GM12874 (cell line): ENCODE results near the gene CHD1L.

Source experiments
- TF ChIP-seq, protein P1 (sequence below): IDR thresholded peaks from 2 replicates; pipeline ENCODE4 v1.5.1; 2011; ENCODE audit warnings: low read depth, mild to moderate bottlenecking, control low read depth, low read length, moderate library complexity; ENCODE audit not compliant: insufficient read depth

CHD1L gene

DNA sequence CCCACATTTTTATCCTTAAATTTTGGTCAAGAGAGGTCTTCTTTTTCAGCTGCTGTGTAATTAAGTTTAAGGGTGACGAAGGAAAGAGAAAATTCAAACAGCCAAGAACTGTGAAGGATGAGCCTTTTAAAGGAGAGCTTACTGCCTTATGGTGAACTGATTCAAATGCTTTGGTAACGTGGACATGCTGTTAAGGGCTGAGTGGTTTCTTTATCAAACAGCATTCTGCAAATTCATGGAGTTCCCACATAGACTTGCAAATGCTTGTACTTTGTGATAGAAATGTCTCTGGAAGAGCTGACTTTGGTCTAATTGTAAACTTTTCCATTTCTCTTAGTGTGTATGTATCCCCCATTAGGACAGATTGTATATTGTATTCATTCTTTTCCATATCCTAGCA lies 93.8 kb downstream of the CHD1L start:
- TF ChIP-seq, protein P1, sequence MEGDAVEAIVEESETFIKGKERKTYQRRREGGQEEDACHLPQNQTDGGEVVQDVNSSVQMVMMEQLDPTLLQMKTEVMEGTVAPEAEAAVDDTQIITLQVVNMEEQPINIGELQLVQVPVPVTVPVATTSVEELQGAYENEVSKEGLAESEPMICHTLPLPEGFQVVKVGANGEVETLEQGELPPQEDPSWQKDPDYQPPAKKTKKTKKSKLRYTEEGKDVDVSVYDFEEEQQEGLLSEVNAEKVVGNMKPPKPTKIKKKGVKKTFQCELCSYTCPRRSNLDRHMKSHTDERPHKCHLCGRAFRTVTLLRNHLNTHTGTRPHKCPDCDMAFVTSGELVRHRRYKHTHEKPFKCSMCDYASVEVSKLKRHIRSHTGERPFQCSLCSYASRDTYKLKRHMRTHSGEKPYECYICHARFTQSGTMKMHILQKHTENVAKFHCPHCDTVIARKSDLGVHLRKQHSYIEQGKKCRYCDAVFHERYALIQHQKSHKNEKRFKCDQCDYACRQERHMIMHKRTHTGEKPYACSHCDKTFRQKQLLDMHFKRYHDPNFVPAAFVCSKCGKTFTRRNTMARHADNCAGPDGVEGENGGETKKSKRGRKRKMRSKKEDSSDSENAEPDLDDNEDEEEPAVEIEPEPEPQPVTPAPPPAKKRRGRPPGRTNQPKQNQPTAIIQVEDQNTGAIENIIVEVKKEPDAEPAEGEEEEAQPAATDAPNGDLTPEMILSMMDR, result no peak

DNA sequence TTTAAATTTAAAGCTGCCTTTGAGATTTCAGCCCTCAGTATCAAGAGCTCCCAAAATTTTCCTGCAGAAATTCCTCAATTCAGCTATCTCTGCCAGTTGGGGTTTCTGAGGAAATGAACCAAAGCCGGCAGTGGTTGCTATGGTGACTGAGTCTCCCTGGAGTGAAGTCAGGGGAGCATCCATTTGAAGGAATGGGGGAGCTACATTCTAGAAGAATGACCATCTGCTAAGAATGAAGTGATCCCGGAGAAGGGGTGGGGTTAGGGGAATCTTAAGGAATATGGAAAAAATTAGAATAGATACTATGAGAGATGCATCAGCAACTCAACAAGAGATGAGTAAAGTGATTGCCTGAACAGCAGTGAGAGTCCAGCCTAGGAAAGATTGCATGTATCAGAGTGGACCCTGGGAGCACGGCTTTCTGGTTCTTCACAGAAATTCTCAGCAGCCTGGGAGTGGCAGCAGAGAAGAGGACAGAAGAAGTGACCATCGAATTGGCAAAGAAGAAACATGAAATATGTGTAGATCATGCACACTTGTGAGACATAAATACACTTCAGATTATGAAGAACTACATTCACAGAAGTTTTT lies 94.7 kb downstream of the CHD1L start:
- TF ChIP-seq, protein P1, result no peak

DNA sequence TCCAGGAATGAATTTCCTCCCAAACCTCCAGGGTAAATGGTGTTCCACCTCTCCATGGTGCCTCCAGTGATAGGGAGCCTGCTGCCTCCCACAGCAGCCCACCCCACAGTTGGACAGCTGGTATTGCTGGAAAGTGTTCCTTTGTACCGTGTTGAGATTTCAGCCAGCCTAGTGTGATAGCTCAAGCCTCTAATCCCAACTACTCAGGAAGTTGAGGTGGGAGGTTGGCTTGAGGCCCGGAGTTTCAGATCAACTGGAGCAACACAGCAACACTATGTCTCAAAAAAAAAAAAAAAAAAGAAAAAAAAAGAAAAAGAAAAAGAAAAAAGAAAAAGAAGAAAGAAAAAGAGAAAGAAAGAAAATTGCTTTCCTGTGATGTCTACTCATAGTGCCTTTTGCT lies 96.1 kb downstream of the CHD1L start:
- TF ChIP-seq, protein P1, result no peak

DNA sequence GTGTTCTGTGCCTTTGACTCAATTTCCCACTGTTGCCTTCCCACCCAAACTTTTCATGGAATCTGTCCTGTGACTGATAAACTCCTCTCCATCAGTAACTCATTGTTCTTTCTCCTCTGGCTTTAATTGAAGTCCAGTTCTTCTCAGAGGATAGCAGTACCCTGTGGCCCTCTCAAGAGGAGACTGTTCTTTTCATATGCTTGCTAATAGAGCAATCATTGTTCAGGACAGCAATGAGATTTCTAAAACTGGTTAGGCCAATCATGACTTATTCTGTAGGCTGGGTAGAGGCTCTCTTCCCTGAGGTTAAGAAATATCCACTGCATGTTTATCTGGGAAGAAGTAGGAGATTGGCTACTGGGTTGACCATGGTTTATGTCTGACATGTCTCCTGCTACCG lies 98.8 kb downstream of the CHD1L start:
- TF ChIP-seq, protein P1, result no peak
